OCI-LY1 (cell line): ENCODE measurements around the gene ENG.
A peak's percentile ranks its signal among the peaks of the same experiment; 100 is the strongest.

Experiments used
- H2AFZ ChIP-seq: fragments of 200-600 bp; sonication (generic), shearing (Covaris generic); 2 replicates; pipeline ENCODE4 v1.6.0; 2014; ENCODE audit warnings: antibody characterized with exemption, mild to moderate bottlenecking, low read length
- H3F3A ChIP-seq: fragments of 200-600 bp; sonication (generic), shearing (Covaris generic); 2 replicates; pipeline ENCODE4 v1.6.0; 2014; ENCODE audit warnings: mild to moderate bottlenecking, antibody characterized with exemption, low read length, moderate library complexity; ENCODE audit not compliant: insufficient read depth
- H3K27ac ChIP-seq: fragments of 200-600 bp; sonication (generic); 2 replicates; pipeline ENCODE4 v1.5.1; 2014; ENCODE audit warnings: low read length, mixed run types, mild to moderate bottlenecking, low read depth; ENCODE audit not compliant: poor library complexity, severe bottlenecking
- H3K27me3 ChIP-seq: fragments of 200-600 bp; sonication (generic); 2 replicates; pipeline ENCODE4 v1.6.0; 2014; ENCODE audit warnings: antibody characterized with exemption, mild to moderate bottlenecking, low read length, moderate library complexity; ENCODE audit not compliant: insufficient read depth
- H3K36me3 ChIP-seq: fragments of 200-600 bp; sonication (generic); 2 replicates; pipeline ENCODE4 v1.6.1; 2014; ENCODE audit warnings: mild to moderate bottlenecking, antibody characterized with exemption, low read length, moderate library complexity, mixed read lengths; ENCODE audit not compliant: insufficient read depth
- H3K4me1 ChIP-seq: fragments of 200-600 bp; sonication (generic); 2 replicates; pipeline ENCODE4 v1.5.1; 2014; ENCODE audit warnings: mild to moderate bottlenecking, low read length, moderate library complexity; ENCODE audit not compliant: insufficient read depth, severe bottlenecking
- H3K4me2 ChIP-seq: fragments of 200-600 bp; sonication (generic), shearing (Covaris generic); 2 replicates; pipeline ENCODE4 v1.6.1; 2014; ENCODE audit warnings: low read length
- H3K4me3 ChIP-seq: fragments of 200-600 bp; sonication (generic); 2 replicates; pipeline ENCODE4 v1.5.1; 2014; ENCODE audit warnings: low read length, low read depth, mild to moderate bottlenecking, mixed read lengths; ENCODE audit not compliant: poor library complexity, severe bottlenecking
- H3K79me2 ChIP-seq: fragments of 200-600 bp; shearing (Covaris generic); 2 replicates; pipeline ENCODE4 v1.6.1; 2016; ENCODE audit warnings: mixed run types, low read length, mixed read lengths; ENCODE audit not compliant: insufficient read depth
- H3K9ac ChIP-seq: fragments of 200-600 bp; sonication (generic), shearing (Covaris generic); 2 replicates; pipeline ENCODE4 v1.6.1; 2014; ENCODE audit warnings: mild to moderate bottlenecking, low read length, mixed read lengths
- H3K9me2 ChIP-seq: fragments of 200-600 bp; sonication (generic), shearing (Covaris generic); 2 replicates; pipeline ENCODE4 v1.6.1; 2014; ENCODE audit warnings: low read depth, mild to moderate bottlenecking, low read length, mixed read lengths
- H3K9me3 ChIP-seq: fragments of 200-600 bp; shearing (Covaris generic); 2 replicates; pipeline ENCODE4 v1.6.1; 2014; ENCODE audit warnings: low read length, mixed read lengths
- H4K20me1 ChIP-seq: fragments of 200-600 bp; sonication (generic), shearing (Covaris generic); 2 replicates; pipeline ENCODE4 v1.6.0; 2016; ENCODE audit warnings: mild to moderate bottlenecking, low read length; ENCODE audit not compliant: insufficient read depth
- CTCF ChIP-seq: fragments of 200-600 bp; sonication (generic), shearing (Covaris generic); IDR thresholded peaks from 2 replicates; pipeline ENCODE4 v1.5.1; 2017; ENCODE audit warnings: mild to moderate bottlenecking, antibody characterized with exemption, low read length, moderate library complexity, mixed read lengths
- EZH2 ChIP-seq: fragments of 200-600 bp; sonication (generic), shearing (Covaris generic); IDR thresholded peaks from 2 replicates; pipeline ENCODE4 v1.8.0; 2017; ENCODE audit warnings: borderline replicate concordance, mixed run types, mild to moderate bottlenecking, antibody characterized with exemption, low read length, moderate library complexity, mixed read lengths

The ENG gene

GRCh38 chr9:127769929-127770582, 84.4 kb downstream of the ENG start:
- H4K20me1 ChIP-seq = no peaks in the 10 kb centered on the region
- no peaks in the 10 kb centered on the region for H3K9me3 ChIP-seq
- H3K4me2 ChIP-seq = peak overlapping the region; percentile 86
- H3K4me3 ChIP-seq = peak overlapping the region; percentile 64
- no peaks in the 10 kb centered on the region for H3F3A ChIP-seq
- no peak overlapping the region for H2AFZ ChIP-seq
- H3K27ac ChIP-seq = peak overlapping the region; percentile 69
- H3K9ac ChIP-seq = peak overlapping the region; percentile 53; the same call in 1 of the 2 replicates
- no peaks in the 10 kb centered on the region for H3K27me3 ChIP-seq
- no peaks in the 10 kb centered on the region for H3K36me3 ChIP-seq
- no peaks in the 10 kb centered on the region for H3K9me2 ChIP-seq
- H3K79me2 ChIP-seq = no peaks in the 10 kb centered on the region
- peaks cover 54% of the 10 kb centered on the region for H3K4me1 ChIP-seq
- TF ChIP-seq EZH2 (no peak), CTCF (peak; percentile 12; the same call in 1 of the 2 replicates)

DNA sequence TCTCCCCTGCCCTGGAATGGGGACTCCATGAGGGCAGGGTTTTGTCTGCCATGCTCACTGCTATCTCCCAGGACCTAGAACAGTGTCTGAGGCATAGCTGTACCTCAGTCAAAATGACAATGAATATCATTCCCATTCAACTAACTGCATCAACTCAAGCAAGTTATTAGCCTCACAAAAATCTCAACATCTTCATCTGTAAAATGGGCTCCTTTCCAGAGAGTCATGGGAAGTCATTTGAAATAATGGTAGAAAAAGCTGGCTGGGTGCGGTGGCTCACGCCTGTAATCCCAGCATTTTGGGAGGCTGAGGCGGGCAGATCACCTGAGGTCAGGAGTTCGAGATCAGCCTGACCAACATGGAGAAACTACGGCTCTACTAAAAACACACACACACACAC, 85.4 kb downstream of the ENG start:
- Histone ChIP-seq H3K4me3 (no peak overlapping the region), H3K27me3 (no peaks in the 10 kb centered on the region), H3K4me2 (no peak overlapping the region), H4K20me1 (no peaks in the 10 kb centered on the region), H3K4me1 (peaks cover 52% of the 10 kb centered on the region), H3K36me3 (no peaks in the 10 kb centered on the region), H3K27ac (peak overlapping the region; percentile 30), H3K9me2 (no peaks in the 10 kb centered on the region), H3K79me2 (no peaks in the 10 kb centered on the region), H3F3A (no peaks in the 10 kb centered on the region), H2AFZ (no peak overlapping the region), H3K9me3 (no peaks in the 10 kb centered on the region), H3K9ac (no peak overlapping the region)
- TF ChIP-seq EZH2 = no peak

DNA sequence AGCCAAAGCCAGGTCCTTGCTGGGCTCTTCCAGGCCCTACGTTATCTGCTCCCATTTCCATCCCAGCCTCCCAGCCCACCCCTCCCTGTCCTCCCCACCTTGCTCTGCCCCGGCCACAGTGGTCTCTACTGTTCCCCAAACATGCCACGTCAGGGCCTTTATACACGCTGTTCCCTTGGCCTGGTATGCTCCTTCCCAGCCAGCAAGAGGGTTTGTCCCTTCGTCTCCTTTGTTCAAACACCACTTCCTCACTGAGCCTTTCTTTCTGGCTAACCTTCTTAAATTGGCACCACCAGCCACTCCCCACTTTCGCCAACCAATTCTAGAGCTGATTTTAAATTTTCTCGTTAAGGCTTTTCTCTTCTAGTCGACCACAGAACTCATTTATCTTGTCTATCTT, 85.8 kb downstream of the ENG start:
- Histone ChIP-seq H2AFZ (no peak overlapping the region), H3K27ac (peak overlapping the region; percentile 30), H3K4me1 (peaks cover 48% of the 10 kb centered on the region), H3K4me3 (no peak overlapping the region), H3F3A (no peaks in the 10 kb centered on the region), H3K9me2 (no peaks in the 10 kb centered on the region), H3K79me2 (no peaks in the 10 kb centered on the region), H3K9ac (no peak overlapping the region), H3K4me2 (no peak overlapping the region), H4K20me1 (no peaks in the 10 kb centered on the region), H3K27me3 (no peaks in the 10 kb centered on the region), H3K9me3 (no peaks in the 10 kb centered on the region), H3K36me3 (no peaks in the 10 kb centered on the region)
- TF ChIP-seq EZH2 (no peak), CTCF (no peak)

DNA sequence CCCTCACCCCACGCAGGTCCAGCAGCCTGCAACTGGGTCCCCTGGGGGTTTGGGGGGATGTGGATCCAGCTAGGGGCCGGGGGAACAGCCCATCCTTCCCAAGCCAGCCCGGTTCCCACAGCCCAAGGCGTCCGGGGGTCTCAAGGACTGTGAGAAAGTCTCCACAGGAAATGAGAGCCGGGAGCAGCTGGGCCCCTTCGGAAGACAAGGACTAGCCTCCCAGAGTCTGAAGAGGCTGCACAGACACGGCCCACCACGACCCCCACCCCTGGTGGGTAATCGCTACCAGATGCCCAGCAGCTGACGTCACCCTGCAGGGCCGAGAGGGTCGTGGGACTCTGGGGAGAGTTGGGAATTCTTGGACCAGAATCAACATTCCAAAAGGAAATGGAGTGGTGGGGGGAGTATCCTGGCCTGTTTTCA, 86.5 kb downstream of the ENG start:
- Histone ChIP-seq H3K4me1 (peaks cover 40% of the 10 kb centered on the region), H4K20me1 (no peaks in the 10 kb centered on the region), H3K79me2 (no peaks in the 10 kb centered on the region), H2AFZ (no peak overlapping the region), H3K36me3 (no peaks in the 10 kb centered on the region), H3K4me3 (no peak overlapping the region), H3K9ac (no peak overlapping the region), H3K4me2 (no peak overlapping the region), H3K9me3 (no peaks in the 10 kb centered on the region), H3K27ac (peak overlapping the region; percentile 1), H3K9me2 (no peaks in the 10 kb centered on the region), H3F3A (no peaks in the 10 kb centered on the region), H3K27me3 (no peaks in the 10 kb centered on the region)
- no peak for TF ChIP-seq EZH2
- TF ChIP-seq CTCF = no peak
